ENCODE results near the gene EPO.

EPO gene

DNA sequence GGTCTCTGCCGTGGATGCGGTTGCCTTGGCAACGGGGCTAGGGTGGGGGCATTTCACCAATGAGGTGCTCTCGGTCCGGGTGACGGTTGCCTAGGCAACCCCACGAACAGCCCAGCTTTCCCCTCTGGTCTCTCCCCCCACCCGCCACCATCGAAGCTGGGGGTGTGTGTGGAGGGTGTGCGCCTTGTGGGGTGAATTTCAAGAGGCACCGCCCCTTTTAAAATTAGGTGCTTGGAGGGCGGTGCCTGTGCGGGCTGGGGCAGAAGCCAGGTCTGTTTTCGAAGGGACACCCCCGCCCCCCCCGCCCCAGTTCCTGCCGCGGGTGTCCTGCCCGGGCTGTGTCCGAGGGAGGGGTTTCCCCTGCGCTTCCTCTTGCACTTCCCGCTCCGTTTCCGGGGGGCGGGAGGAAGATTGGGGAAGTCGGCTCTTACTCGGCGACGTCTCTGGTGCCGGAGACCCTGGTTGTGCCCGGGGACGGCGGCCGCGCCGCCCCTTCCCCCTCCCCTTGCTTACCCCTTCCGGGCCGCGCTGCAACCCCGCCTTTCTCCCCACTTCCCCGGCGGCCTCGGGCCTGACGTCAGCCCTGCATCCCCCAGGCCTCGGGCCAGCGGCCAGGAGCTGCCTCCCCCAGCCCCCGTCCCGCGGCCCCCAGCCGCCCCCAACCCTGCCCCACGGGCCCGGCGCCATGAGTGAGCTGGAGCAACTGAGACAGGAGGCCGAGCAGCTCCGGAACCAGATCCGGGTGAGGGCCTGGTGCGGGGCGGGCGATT, 44.5 kb upstream of the EPO start:
- TF ChIP-seq, protein P1, sequence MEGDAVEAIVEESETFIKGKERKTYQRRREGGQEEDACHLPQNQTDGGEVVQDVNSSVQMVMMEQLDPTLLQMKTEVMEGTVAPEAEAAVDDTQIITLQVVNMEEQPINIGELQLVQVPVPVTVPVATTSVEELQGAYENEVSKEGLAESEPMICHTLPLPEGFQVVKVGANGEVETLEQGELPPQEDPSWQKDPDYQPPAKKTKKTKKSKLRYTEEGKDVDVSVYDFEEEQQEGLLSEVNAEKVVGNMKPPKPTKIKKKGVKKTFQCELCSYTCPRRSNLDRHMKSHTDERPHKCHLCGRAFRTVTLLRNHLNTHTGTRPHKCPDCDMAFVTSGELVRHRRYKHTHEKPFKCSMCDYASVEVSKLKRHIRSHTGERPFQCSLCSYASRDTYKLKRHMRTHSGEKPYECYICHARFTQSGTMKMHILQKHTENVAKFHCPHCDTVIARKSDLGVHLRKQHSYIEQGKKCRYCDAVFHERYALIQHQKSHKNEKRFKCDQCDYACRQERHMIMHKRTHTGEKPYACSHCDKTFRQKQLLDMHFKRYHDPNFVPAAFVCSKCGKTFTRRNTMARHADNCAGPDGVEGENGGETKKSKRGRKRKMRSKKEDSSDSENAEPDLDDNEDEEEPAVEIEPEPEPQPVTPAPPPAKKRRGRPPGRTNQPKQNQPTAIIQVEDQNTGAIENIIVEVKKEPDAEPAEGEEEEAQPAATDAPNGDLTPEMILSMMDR (IDR thresholded peaks at IDR 0.05) = no peak

DNA sequence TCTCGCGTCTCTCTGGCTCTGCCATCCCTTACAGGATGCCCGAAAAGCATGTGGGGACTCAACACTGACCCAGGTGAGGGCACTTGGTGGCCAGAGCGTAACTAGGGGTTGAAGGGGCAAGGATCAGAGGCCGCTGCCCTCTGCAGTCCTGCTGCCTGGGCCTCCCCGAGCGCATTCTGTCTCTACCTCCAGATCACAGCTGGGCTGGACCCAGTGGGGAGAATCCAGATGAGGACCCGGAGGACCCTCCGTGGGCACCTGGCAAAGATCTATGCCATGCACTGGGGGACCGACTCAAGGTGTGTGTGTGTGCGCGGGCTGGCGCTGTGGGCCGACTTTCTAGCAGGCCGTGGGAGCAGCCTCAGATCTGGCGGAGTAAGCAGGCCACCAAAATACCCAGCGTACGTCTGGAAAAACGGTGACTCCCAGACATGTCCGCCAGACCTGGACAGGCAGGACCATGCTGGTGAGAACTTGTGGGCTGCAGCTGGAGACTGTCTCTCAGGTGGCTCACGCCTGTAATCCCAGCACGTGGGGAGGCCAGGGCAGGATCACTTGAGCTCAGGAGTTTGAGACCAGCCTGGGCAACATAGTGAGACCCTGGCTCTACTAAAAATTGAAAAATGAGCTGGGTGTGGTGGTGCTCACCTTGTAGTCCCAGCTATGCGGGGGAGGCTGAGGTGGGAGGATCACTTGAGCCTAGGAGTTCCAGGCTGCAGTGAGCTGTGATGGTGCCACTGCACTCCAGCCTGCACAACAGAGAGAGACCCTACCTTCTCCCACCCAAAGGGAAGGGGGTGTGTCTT, 43.6 kb upstream of the EPO start:
- TF ChIP-seq, protein P1 (IDR thresholded peaks at IDR 0.05) = no peak

DNA sequence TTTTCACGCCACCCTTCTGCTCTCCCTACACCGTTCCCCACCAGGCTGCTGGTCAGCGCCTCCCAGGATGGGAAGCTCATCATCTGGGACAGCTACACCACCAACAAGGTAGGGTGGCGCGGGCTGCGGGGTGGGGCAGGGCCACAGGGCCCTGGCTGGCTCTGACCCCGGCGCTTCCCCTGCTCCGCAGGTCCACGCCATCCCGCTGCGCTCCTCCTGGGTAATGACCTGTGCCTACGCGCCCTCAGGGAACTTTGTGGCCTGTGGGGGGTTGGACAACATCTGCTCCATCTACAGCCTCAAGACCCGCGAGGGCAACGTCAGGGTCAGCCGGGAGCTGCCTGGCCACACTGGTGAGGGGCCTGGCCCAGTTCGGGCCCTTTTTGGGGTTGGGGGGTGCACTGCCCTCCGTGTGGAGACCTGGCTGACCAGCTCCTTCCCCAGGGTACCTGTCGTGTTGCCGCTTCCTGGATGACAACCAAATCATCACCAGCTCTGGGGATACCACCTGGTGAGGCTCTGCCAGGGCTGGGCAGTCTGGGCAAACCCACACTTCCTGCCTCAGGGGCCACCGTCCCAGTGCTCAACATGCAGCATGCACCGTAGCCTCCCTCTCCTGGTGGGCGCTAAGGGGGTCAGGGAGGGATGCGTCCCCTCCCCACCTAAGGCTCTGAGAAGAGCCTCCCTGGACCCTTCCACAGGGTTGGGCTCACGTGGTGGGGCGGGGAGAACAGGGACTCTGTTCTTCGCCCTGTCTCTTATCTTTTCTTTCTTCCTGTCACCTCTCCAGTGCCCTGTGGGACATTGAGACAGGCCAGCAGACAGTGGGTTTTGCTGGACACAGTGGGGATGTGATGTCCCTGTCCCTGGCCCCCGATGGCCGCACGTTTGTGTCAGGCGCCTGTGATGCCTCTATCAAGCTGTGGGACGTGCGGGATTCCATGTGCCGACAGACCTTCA, 42.7 kb upstream of the EPO start:
- TF ChIP-seq, protein P1 (IDR thresholded peaks at IDR 0.05) = no peak

DNA sequence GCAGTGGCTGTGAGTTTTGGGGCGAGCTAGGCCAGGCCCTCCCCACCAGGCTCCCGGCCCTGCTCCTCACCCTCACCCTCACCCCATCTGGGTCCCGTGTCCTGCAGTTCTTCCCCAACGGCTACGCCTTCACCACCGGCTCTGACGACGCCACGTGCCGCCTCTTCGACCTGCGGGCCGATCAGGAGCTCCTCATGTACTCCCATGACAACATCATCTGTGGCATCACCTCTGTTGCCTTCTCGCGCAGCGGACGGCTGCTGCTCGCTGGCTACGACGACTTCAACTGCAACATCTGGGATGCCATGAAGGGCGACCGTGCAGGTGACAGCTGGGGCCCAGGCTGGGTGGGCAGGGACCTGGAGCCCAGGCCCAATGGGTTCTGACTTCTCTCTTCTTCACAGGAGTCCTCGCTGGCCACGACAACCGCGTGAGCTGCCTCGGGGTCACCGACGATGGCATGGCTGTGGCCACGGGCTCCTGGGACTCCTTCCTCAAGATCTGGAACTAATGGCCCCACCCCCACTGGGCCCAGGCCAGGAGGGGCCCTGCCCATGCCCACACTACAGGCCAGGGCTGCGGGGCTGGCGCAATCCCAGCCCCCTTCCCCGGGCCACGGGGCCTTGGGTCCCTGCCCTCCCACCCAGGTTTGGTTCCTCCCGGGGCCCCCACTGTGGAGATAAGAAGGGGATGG, 41.8 kb upstream of the EPO start:
- TF ChIP-seq, protein P1 (IDR thresholded peaks at IDR 0.05) = no peak

DNA sequence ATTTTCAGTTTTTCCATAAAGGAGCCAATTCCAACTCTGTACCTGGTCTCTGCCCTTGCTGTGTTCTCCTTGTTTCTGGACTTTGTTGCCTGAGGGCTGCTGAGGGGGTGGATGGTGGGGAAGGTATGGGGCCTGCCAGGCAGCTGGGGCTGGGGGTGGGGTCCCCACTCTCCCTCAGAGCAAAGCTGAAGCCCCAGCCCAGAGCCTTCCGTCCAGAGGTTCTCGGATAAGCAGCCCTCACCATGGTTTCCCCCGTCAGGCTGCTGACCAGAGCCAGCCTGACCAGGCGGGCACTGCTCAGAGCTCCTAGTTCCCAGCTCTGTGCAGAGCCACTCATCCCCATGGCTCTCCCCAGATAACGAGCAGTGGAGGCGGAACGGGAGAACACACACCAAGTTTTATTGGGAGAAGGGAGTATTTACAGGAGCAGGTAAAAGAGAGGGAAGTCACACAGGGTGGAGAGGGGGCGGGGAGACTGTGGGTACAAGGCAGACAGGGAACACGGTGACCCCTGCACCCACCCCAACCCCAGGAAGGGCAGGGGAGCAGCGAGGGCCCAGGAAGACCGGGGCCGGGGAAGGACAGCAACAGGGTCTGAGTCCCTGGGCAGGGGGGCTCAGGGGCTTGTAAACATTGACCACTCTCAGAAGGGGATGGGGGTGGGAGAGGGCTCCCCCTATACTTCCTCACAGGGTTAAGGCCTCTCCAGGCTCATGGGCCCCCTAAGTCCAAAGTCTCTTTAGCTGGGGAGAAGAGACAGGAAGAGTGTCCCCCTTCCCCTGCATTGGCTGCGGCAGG, 40.9 kb upstream of the EPO start:
- TF ChIP-seq, protein P1 (IDR thresholded peaks at IDR 0.05) = no peak

DNA sequence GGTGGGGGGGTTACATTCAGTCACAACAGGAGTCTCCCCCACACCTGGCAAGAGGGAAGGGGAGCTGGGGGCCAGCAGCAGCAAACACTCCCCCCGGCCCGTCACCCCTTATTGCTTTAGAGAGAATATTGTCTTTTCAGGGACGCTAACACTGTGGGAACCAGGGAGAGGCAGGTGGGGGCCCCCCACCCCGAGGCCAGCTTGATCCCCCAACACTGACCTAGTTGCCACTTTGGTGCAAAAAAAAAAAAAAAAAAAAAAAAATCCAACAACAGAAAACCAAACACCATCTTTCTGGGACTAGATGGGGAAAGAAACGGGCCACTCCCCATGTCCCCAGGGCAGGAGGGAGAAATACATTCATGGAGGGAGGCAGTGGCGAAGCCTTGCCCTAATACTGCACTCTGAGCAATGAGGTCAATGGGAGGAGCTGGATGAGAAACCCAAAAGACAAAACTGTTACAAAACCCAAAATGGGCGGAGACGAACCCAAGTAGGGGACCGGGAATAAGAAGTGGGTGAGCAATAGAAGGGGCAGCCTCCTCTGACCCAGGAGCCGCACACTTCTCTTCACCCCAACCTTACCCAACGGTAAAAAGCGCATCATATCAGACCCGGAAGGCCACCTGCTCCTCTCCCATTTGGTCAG, 40.2 kb upstream of the EPO start:
- TF ChIP-seq, protein P1 (IDR thresholded peaks at IDR 0.05) = no peak
